ENCODE measurements around the gene SFXN2.

SFXN2 gene

GRCh38 chr10:102752266-102752930 lies 38.0 kb downstream of the SFXN2 start:
- TF ChIP-seq GATA2 (IDR thresholded peaks at IDR 0.05; ENCODE audit: low read depth, low read length) (no peak), GATA3 (IDR thresholded peaks at IDR 0.05; ENCODE audit: low read depth, low read length) (no peak)

- no peak for TF ChIP-seq GATA3 (IDR thresholded peaks at IDR 0.05; ENCODE audit: low read depth, low read length)
- no peak for TF ChIP-seq GATA2 (IDR thresholded peaks at IDR 0.05; ENCODE audit: low read depth, low read length)
Observed at GRCh38 chr10:102752934-102753664, 38.7 kb downstream of the SFXN2 start.

DNA sequence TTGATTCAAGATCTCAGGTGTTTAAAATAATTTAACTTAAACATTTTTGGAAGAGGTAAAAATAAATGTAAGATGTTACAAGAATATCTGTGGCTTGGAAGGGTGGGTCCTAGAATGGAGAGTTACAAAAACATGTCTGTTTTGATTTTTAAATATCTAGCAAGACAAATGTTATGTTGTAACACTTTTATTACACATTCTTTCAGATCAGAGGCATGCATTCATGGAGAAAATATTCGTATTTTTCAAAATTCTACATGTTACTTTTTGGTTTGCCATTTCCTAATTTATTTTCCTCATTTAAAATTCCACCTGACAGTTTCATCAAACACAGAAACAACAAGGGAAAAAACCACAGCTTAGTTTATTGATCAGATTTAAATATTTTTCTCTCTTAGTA lies 39.3 kb downstream of the SFXN2 start:
- TF ChIP-seq GATA2 (IDR thresholded peaks at IDR 0.05; ENCODE audit: low read depth, low read length): no peak
- no peak for TF ChIP-seq GATA3 (IDR thresholded peaks at IDR 0.05; ENCODE audit: low read depth, low read length)

- no peak for TF ChIP-seq GATA3 (IDR thresholded peaks at IDR 0.05; ENCODE audit: low read depth, low read length)
Observed at GRCh38 chr10:102757323-102757722, 42.9 kb downstream of the SFXN2 start.

- TF ChIP-seq GATA3 (IDR thresholded peaks at IDR 0.05; ENCODE audit: low read depth, low read length): no peak
- TF ChIP-seq GATA2 (IDR thresholded peaks at IDR 0.05; ENCODE audit: low read depth, low read length): no peak
Observed at GRCh38 chr10:102758240-102758932, 44.0 kb downstream of the SFXN2 start.

DNA sequence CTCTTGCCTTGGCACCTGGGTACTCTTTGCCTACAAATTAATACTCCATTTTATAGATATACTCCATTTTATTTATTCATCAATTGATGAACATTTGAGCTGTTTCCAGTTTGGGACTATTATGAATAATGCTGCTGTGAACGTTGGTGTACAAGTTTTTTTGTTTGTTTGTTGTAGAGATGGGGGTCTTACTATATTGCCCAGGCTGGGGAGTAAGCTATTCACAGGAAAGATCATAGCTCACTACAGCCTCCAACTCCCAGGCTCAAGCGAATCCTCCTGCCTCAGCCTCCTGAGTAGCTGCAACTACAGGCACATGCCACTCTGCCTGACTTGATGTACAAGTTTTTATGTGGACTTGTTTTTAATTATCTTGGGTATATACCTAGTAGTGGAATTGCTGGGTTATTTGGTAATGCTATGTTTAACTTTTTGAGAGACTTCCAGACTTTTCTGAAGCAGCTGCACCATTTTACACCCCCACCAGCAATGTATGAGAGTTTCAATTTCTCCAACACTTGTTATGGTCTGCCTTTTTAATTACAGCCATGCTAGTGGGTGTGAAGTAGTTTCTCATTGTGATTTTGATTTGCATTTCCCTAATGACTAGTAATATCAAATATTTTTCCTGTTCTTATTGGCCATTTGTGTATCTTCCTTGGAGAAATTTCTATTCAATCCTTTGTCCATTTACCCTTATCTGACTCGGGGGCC lies 45.2 kb downstream of the SFXN2 start:
- TF ChIP-seq GATA2 (IDR thresholded peaks at IDR 0.05; ENCODE audit: low read depth, low read length) (no peak), GATA3 (IDR thresholded peaks at IDR 0.05; ENCODE audit: low read depth, low read length) (no peak)

DNA sequence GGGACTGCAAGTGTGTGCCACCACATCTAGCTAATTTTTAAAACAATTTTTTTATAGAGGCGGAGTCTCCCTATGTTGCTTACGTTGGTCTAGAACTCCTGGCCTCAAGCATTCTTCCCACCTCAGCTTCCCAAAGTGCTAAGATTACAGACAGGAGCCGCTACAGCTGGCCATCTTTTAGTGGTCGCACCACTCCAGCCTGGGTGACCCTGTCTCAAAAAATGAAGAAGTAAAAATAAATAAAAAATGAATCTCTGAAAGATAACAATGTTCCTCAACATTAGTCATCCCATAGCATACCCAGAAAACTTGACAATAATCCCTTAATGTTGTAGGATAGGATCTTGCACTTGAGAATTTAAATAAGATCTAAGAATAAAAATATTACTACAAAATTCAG lies 47.5 kb downstream of the SFXN2 start:
- TF ChIP-seq GATA3 (IDR thresholded peaks at IDR 0.05; ENCODE audit: low read depth, low read length): no peak
- TF ChIP-seq GATA2 (IDR thresholded peaks at IDR 0.05; ENCODE audit: low read depth, low read length): no peak

DNA sequence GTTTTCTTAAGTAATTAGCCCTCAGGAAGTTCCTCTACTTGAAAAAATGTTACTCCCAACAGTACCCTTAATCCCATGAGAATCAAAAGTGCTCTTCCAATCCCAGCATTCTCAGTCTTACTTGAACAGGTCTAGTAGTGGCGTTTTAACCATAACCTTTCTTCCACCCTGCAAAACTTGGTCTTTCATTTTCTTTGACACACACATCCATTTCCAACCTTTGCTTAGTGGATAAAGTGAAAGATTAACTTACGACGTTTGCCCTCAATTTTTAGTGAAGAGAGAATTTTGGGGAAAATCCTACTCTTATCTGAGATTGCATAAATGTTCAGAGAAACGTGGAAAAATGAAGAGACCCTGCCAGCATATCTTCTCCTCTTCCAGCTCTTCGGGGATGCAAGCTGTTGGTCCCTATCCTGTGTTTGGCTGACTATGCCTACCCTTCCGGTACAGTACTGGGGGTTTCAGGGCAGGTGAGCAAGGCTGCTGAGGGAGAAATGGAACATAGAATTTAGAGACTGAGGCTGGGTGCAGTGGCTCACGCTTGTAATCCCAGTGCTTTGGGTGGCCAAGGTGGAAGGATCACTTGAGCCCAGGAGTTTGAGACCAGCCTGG lies 48.1 kb downstream of the SFXN2 start:
- TF ChIP-seq GATA3 (IDR thresholded peaks at IDR 0.05; ENCODE audit: low read depth, low read length) (no peak), GATA2 (IDR thresholded peaks at IDR 0.05; ENCODE audit: low read depth, low read length) (no peak)

GRCh38 chr10:102763037-102763607 lies 48.7 kb downstream of the SFXN2 start:
- no peak for TF ChIP-seq GATA2 (IDR thresholded peaks at IDR 0.05; ENCODE audit: low read depth, low read length)
- TF ChIP-seq GATA3 (IDR thresholded peaks at IDR 0.05; ENCODE audit: low read depth, low read length): no peak

DNA sequence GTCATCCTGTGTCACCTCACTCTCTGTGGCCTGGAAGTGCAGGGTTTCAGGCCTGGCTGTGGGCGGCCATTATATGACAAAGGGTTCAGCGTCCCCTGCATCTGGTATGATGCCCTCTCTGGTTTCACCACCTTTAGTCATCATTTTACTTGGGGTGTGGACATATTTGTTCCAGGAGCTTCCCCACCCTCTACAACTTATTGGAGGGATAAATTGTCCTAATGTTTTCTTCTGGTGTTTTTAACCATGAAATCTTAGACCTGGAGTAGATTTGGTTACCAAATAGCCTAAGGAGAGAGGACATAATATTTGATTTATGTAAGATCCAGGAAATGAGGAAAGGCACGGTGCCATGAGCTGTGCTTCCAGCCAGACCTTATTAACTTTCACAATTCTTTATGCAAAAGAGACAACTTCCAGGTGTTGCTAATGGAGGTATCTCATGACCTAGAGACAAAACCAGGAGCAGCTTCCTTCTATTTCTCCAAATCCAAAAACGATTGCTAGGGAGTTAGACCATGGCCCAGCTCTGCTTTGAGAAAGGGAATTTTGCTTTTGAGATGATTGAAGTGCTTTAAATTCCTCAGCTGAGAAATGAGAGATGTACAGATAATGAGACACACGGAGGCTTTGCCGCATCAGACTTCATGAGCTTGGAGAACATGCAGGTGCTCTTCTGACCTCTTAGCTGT lies 50.2 kb downstream of the SFXN2 start:
- no peak for TF ChIP-seq GATA3 (IDR thresholded peaks at IDR 0.05; ENCODE audit: low read depth, low read length)
- no peak for TF ChIP-seq GATA2 (IDR thresholded peaks at IDR 0.05; ENCODE audit: low read depth, low read length)

DNA sequence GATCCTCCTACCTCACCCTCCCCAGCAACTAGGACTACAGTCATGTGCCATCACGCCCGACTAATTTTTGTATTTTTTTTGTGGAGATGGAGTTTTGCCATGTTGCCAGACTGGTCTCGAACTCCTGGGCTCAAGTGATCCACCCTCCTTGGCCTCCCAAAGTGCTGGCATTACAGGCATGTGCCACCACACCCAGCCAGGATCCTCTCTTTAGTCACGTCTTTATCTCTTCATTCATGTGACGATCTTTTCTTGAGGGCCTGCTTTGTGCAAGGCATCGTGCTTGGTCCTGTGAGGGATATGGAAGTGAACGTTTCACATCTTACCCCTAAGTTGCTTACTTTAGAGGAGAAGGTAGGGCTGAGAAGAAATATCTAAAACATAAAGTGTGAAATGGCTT lies 50.9 kb downstream of the SFXN2 start:
- no peak for TF ChIP-seq GATA2 (IDR thresholded peaks at IDR 0.05; ENCODE audit: low read depth, low read length)
- TF ChIP-seq GATA3 (IDR thresholded peaks at IDR 0.05; ENCODE audit: low read depth, low read length): no peak

GRCh38 chr10:102767428-102768160 lies 53.2 kb downstream of the SFXN2 start:
- TF ChIP-seq GATA3 (IDR thresholded peaks at IDR 0.05; ENCODE audit: low read depth, low read length) (no peak), GATA2 (IDR thresholded peaks at IDR 0.05; ENCODE audit: low read depth, low read length) (no peak)

All from SH-SY5Y (cell line).